ENCODE measurements around the gene GTF2I. TPM values are rescaled to one million over a fixed set of nuclear protein-coding genes. Genes with fewer than 3 reads are reported as not detected.
"Not testable (repeated sequence)": the region's sequence is repeated elsewhere in the genome, so short reads cannot be mapped to it uniquely, and the experiment has no call there.

The GTF2I gene
- total RNA-seq, 1 donor from 2014 or later: 433 TPM

GRCh38 chr7:74633451-74633921 is 24.0 kb upstream of the GTF2I start:
- TF ChIP-seq, protein P1, sequence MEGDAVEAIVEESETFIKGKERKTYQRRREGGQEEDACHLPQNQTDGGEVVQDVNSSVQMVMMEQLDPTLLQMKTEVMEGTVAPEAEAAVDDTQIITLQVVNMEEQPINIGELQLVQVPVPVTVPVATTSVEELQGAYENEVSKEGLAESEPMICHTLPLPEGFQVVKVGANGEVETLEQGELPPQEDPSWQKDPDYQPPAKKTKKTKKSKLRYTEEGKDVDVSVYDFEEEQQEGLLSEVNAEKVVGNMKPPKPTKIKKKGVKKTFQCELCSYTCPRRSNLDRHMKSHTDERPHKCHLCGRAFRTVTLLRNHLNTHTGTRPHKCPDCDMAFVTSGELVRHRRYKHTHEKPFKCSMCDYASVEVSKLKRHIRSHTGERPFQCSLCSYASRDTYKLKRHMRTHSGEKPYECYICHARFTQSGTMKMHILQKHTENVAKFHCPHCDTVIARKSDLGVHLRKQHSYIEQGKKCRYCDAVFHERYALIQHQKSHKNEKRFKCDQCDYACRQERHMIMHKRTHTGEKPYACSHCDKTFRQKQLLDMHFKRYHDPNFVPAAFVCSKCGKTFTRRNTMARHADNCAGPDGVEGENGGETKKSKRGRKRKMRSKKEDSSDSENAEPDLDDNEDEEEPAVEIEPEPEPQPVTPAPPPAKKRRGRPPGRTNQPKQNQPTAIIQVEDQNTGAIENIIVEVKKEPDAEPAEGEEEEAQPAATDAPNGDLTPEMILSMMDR (IDR thresholded peaks at IDR 0.05; ENCODE audit: unreplicated experiment): no peak
- no peak for DNase-seq (ENCODE audit: low spot score in 2 of 2, unreplicated experiment in 2 of 2)
- Mint-ChIP-seq H3K9me3 (no peaks in the 10 kb centered on the region), H3K27me3 (ENCODE audit: low read depth) (no peaks in the 10 kb centered on the region), H3K4me3 (no peak overlapping the region), H3K4me1 (peaks cover 10% of the 10 kb centered on the region), H3K36me3 (no peaks in the 10 kb centered on the region), H3K27ac (no peak overlapping the region)

DNA sequence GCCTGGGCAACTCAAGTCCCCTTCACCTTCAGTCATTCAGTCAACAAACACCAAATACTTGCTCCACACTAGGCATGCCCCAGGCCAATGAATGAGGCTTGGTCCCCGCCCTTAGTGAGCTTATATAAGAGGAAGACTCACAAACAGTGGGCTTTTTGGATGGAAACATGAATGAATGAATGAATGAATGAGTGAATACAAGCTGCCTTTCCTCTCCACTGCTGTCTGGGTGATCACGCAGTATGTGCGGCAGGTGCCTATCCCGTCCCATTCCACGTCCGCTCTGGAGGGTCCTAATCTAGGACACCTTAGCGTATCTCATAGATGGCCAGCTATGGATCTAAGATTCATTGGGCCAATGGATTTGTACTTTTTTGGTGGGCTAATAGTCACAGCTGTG is 19.8 kb upstream of the GTF2I start:
- no peak overlapping the region for H3K27ac Mint-ChIP-seq
- no peak for DNase-seq (ENCODE audit: low spot score in 2 of 2, unreplicated experiment in 2 of 2)
- no peaks in the 10 kb centered on the region for H3K36me3 Mint-ChIP-seq
- TF ChIP-seq, protein P1 (IDR thresholded peaks at IDR 0.05; ENCODE audit: unreplicated experiment): no peak
- H3K4me1 Mint-ChIP-seq: peaks cover 9% of the 10 kb centered on the region
- no peak overlapping the region for H3K4me3 Mint-ChIP-seq
- no peaks in the 10 kb centered on the region for H3K27me3 Mint-ChIP-seq (ENCODE audit: low read depth)
- peaks cover 4% of the 10 kb centered on the region for H3K9me3 Mint-ChIP-seq

- not testable (repeated sequence) for H3K4me1 Mint-ChIP-seq; H3K9me3 Mint-ChIP-seq; H3K27me3 Mint-ChIP-seq (ENCODE audit: low read depth); DNase-seq (ENCODE audit: low spot score in 2 of 2, unreplicated experiment in 2 of 2); H3K36me3 Mint-ChIP-seq
- Mint-ChIP-seq H3K4me3 (peak overlapping the region; percentile 20), H3K27ac (peak overlapping the region; percentile 86)
Measured at GRCh38 chr7:74650055-74650454, 7.5 kb upstream of the GTF2I start.

DNA sequence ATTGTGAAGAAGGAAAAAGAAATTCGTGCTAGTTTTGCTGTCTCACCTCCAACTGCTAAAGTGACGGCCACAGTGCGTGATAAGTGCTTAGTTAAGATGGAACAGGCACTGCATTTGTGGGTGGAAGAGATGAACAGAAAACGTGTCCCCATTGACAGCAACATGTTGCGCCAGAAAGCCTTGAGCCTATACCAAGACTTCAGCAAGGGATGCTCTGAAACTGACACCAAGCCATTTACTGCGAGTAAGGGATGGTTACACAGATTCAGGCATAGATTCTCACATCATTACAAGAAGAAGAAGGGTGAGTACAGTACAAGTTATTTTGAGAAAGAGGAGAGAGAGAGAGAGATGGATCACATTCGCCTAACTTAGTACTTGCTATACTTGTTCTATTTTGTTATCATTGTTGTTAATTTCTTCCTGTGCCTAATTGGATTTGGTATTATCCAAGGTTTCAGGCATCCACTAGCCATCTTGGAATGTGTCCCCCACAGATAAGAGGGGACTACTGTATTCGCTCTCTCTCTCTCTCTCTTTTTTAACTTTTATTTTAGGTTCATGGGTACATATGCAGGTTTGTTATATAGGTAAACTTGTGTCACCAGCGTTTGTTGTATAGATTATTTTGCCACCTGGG is 6.9 kb upstream of the GTF2I start:
- not testable (repeated sequence) for H3K27ac Mint-ChIP-seq; DNase-seq (ENCODE audit: low spot score in 2 of 2, unreplicated experiment in 2 of 2); H3K27me3 Mint-ChIP-seq (ENCODE audit: low read depth); H3K4me3 Mint-ChIP-seq; H3K9me3 Mint-ChIP-seq; H3K36me3 Mint-ChIP-seq
- peaks cover 15% of the 10 kb centered on the region for H3K4me1 Mint-ChIP-seq

DNA sequence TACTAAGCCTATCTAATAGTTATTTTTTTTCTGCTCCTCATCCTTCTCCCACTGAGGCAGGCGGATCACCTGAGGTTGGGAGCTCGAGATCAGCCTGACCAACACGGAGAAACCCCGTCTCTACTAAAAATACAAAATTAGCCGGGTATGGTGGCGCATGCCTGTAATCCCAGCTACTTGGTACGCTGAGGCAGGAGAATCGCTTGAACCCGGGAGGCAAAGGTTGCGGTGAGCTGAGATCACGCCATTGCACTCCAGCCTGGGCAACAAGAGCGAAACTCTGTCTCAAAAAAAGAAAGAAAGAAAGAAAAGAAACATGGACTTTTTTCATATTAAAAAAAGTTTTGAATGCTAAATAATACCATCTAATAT is 6.4 kb upstream of the GTF2I start:
- DNase-seq (ENCODE audit: low spot score in 2 of 2, unreplicated experiment in 2 of 2); H3K9me3 Mint-ChIP-seq; H3K27me3 Mint-ChIP-seq (ENCODE audit: low read depth); H3K36me3 Mint-ChIP-seq; H3K4me3 Mint-ChIP-seq; H3K27ac Mint-ChIP-seq: not testable (repeated sequence)
- peaks cover 19% of the 10 kb centered on the region for H3K4me1 Mint-ChIP-seq

GRCh38 chr7:74653686-74654181 is 3.8 kb upstream of the GTF2I start:
- Mint-ChIP-seq H3K27me3 (ENCODE audit: low read depth) (no peaks in the 10 kb centered on the region), H3K4me1 (peaks cover 27% of the 10 kb centered on the region), H3K9me3 (no peaks in the 10 kb centered on the region), H3K36me3 (peaks cover 1% of the 10 kb centered on the region), H3K4me3 (no peak overlapping the region), H3K27ac (no peak overlapping the region)
- TF ChIP-seq, protein P1 (IDR thresholded peaks at IDR 0.05; ENCODE audit: unreplicated experiment): no peak
- DNase-seq (ENCODE audit: low spot score in 2 of 2, unreplicated experiment in 2 of 2): no peak

DNA sequence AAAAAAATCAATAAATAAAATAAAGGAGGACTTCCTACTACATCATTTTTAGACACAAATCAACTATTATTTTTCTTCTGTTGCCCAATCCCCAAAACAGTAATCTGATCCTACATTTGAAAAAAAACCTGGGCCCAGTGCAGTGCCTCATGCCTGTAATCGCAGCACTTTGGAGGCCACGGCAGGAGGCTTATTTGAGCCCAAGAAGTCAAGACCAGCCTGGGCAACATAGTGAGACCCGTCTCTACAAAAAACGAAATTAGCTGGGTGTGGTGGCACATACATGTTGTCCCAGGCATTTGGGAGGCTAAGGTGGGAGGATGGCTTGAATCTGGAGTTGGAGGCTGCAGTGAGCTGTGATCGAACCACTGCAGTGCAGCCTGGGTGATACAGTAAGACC is 2.7 kb upstream of the GTF2I start:
- Mint-ChIP-seq H3K27me3 (ENCODE audit: low read depth) (no peaks in the 10 kb centered on the region), H3K36me3 (peaks cover 1% of the 10 kb centered on the region), H3K4me3 (peak overlapping the region; percentile 6), H3K9me3 (no peaks in the 10 kb centered on the region), H3K27ac (peak overlapping the region; percentile 98), H3K4me1 (peaks cover 28% of the 10 kb centered on the region)
- TF ChIP-seq, protein P1 (IDR thresholded peaks at IDR 0.05; ENCODE audit: unreplicated experiment): no peak
- no peak for DNase-seq (ENCODE audit: low spot score in 2 of 2, unreplicated experiment in 2 of 2)

All from mesothelial cell of epicardium (in vitro differentiated cells).